NCI-H187 treated with DMSO at 0.1 percent for 48 hours (cell line): ENCODE measurements around the gene UGT2B10.
"Not testable (repeated sequence)": the region's sequence is repeated elsewhere in the genome, so short reads cannot be mapped to it uniquely, and the experiment has no call there.

Experiments used
- DNase-seq: peaks from one replicate; lab custom pipeline; 2025; lab: John Stamatoyannopoulos, UW

UGT2B10 gene

GRCh38 chr4:68815617-68816409 lies at the start of gene UGT2B10:
Gene UGT2B10 (plus strand): TSS chr4:68815994. CDS start chr4:68816020, 26 bp downstream.
- not testable (repeated sequence) for DNase-seq

- DNase-seq: not testable (repeated sequence)
Observed at GRCh38 chr4:68771836-68772235, 44.0 kb upstream of the UGT2B10 start.

- DNase-seq: no peak
Observed at GRCh38 chr4:68773699-68774098, 42.1 kb upstream of the UGT2B10 start.

- DNase-seq: no peak
Observed at GRCh38 chr4:68780232-68780631, 35.6 kb upstream of the UGT2B10 start.

GRCh38 chr4:68797048-68797447 lies 18.7 kb upstream of the UGT2B10 start:
- no peak for DNase-seq

- no peak for DNase-seq
Observed at GRCh38 chr4:68797618-68798017, 18.2 kb upstream of the UGT2B10 start.

GRCh38 chr4:68803013-68803412 lies 12.8 kb upstream of the UGT2B10 start:
- DNase-seq: no peak

- DNase-seq: no peak
Observed at GRCh38 chr4:68808060-68808459, 7.7 kb upstream of the UGT2B10 start.

GRCh38 chr4:68810919-68811318 lies 4.9 kb upstream of the UGT2B10 start:
- no peak for DNase-seq

- DNase-seq: not testable (repeated sequence)
Observed at GRCh38 chr4:68816410-68817265, 844 bp downstream of the UGT2B10 start.

GRCh38 chr4:68817386-68817785 lies 1.6 kb downstream of the UGT2B10 start:
- DNase-seq: no peak

GRCh38 chr4:68818030-68818462 lies 2.3 kb downstream of the UGT2B10 start:
- DNase-seq: not testable (repeated sequence)

GRCh38 chr4:68831642-68832041 lies 15.8 kb downstream of the UGT2B10 start:
- DNase-seq: no peak

GRCh38 chr4:68850293-68850692 lies 34.5 kb downstream of the UGT2B10 start:
- DNase-seq: no peak

GRCh38 chr4:68855771-68856170 lies 40.0 kb downstream of the UGT2B10 start:
- DNase-seq: no peak

- no peak for DNase-seq
Observed at GRCh38 chr4:68858039-68858438, 42.2 kb downstream of the UGT2B10 start.

- no peak for DNase-seq
Observed at GRCh38 chr4:68859655-68860054, 43.9 kb downstream of the UGT2B10 start.

- DNase-seq: no peak
Observed at GRCh38 chr4:68861057-68861456, 45.3 kb downstream of the UGT2B10 start.

- no peak for DNase-seq
Observed at GRCh38 chr4:68864438-68865187, 48.8 kb downstream of the UGT2B10 start.

GRCh38 chr4:68865188-68865638 lies 49.4 kb downstream of the UGT2B10 start:
- no peak for DNase-seq

GRCh38 chr4:68865760-68866159 lies 50.0 kb downstream of the UGT2B10 start:
- no peak for DNase-seq

- no peak for DNase-seq
Observed at GRCh38 chr4:68869274-68869773, 53.5 kb downstream of the UGT2B10 start.
